GM04504 (cell line): ENCODE measurements around the gene TNS1.
"Not testable (repeated sequence)": the region's sequence is repeated elsewhere in the genome, so short reads cannot be mapped to it uniquely, and the experiment has no call there.

ENCODE experiments used
- DNase-seq: peaks from one replicate; pipeline ENCODE4 v3.0.0-alpha.2; 2012; ENCODE audit warnings: low read depth

TNS1 gene

GRCh38 chr2:217809736-217810135 lies 193.1 kb downstream of the TNS1 start:
- no peak for DNase-seq

GRCh38 chr2:217808967-217809366 lies 193.8 kb downstream of the TNS1 start:
- not testable (repeated sequence) for DNase-seq

DNA sequence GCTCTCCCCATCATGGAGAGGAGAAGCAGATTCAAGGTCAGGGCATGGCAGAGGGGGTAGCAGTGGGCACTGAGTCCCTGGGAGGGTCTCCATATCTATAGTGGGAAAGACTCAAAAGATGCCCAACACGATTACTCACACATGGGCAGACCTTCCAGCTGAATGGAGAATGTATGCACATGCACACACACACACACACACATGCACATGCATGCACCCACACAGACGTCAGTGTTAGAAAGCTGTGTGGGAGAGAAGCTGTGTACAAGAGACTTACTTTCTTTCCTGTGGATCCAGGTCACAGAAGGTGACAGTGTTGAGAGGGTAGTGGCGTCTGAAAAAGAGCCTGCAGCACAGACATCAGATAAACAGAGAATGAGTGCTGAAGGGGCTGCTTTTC lies 194.5 kb downstream of the TNS1 start:
- no peak for DNase-seq

DNA sequence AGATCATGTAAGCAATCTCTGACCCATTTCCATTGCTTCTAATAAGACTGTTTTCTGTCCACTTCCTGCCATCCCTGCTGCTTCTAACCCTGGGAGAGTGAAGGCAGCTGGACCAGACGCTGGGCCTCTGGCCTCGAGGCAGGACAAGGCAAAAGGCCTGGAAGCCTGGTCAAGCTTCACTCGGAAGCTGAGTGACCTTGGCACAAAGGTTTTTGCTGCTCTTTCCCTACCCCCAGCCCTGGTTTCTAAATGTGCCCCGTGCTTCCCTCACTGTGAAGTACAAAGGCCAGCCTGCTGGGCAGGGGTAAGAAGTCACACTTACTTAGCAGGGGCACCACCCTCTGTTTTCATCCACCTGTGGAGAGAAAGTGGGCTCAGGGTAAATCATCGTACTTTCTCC lies 195.0 kb downstream of the TNS1 start:
- DNase-seq = no peak

- no peak for DNase-seq
These were observed 195.8 kb downstream of the TNS1 start for GRCh38 chr2:217807025-217807424.

GRCh38 chr2:217806482-217806765 lies 196.4 kb downstream of the TNS1 start:
- DNase-seq = no peak

DNA sequence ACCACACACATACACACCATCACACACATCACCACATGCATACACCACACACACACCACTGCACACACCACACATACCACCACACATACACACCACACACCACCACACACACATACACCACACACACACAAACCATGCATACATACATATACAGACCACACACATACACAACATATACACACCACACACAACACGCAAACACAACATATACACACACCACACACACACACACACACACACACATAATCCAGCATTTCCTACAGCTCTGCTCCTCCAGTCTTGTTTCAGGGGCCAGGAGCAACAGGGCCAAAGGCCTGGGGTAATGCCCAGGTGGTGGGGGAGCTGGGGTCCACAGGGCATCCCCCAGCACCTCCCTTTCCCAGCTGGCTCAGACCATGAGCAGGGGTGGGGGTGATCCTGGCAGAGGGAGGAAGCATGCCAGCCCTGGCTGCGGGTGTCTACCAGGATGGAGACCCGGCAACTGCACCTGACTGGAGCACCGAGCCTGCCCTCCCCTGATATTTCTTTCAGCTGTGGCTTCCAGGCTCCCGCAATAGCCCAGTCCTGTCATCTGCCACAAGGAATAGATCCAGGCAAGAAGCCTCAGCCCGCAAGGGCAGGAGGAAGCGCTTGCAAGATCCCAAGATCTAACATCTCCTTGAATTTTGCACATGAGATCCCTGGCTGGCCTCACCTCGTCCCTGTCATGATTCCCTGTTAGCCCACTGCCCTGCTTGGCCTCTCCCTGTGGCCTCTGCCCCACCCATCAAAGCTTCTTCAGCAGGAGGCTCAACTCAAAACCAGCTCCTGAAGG lies 196.9 kb downstream of the TNS1 start:
- no peak for DNase-seq

DNA sequence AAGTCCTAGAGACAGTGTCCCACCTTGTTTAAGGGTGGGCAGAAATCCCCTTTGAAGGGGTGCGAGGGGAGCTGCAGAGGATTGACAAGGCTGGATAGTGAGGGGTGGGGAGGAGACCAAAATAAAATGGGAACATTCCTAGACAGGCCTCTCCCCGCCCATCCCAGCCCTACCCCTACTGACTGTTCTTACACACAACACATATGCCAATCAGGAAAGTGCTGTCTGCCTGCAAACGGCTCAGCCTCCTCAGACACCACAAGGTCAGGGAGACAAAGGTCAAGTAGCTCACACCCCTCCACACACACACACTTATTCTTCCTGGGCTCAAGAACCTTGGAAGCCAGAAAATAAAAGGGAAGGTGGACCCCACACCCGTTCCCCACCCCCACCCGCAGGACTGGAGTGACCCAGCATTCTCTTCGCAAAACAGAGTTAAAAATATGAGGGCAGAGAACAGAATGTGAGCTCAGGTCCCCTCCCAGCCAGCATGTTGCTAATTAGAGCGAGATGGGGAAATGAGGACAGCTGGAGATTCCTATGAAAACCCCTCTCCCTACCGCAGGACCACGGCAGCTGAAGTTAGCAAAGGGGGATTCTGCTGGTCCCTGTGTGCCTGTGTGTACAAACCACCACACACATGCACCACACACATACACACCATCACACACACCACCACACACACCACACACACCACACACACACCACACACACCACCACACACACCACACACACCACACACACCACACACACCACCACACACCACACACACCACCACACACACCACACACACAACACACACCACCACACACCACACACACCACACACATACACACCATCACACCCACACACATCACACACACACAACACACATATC lies 197.8 kb downstream of the TNS1 start:
- no peak for DNase-seq

GRCh38 chr2:217804338-217804737 lies 198.5 kb downstream of the TNS1 start:
- DNase-seq = no peak

DNA sequence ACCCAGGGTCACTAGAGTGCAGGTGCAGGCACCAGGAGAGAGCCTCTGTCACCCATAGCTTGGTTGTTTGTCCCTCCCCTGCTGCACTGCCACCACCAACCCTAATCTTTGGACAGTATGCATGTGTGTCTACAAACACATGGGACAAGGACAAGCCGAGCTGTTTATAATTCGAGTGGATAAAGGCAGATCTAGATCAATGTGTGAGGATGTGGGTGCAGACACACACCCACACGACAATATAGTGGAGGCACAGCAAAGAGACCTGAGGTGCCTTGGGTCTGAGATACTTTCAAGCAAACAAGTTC lies 199.2 kb downstream of the TNS1 start:
- no peak for DNase-seq

- DNase-seq = no peak
These were observed 199.7 kb downstream of the TNS1 start for GRCh38 chr2:217802876-217803652.

DNA sequence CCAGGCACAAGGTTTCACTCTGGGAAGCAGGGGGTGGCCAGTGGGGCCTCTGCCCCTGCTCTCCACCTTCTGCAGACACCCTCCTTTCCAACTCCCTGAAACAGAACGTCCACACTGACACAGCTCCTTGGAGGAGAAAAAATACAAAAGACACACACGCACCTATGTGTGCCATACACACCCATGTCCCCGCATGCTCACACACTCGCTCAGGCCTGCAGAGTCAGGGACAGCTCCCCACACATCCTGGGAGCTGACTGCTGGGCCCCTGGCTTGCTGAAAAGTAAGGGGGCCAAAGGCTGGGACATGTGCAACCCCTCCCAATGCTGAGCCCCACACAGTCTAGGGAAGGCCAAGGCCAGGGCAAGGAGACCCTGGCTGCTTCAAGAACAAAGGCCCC lies 200.5 kb downstream of the TNS1 start:
- no peak for DNase-seq

DNA sequence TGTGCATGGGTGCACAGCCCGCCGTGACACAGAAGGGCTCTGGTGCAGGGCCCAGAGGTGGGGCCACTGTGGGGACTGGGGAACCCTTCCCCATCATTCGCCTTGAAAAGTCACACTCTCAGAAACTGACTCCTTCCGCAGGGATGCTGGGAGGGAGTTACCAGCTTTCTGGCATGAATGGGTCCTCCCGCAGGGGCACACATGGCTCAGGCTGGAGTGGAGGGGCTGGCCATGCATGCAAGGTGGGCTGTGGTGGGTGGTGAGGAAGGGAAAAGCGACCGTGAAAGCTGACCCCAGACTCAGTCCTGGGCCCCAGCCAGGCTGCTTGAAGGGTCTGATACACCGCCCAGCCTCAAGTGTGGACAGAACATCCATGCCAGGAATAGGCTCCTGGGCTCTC lies 201.1 kb downstream of the TNS1 start:
- no peak for DNase-seq

DNA sequence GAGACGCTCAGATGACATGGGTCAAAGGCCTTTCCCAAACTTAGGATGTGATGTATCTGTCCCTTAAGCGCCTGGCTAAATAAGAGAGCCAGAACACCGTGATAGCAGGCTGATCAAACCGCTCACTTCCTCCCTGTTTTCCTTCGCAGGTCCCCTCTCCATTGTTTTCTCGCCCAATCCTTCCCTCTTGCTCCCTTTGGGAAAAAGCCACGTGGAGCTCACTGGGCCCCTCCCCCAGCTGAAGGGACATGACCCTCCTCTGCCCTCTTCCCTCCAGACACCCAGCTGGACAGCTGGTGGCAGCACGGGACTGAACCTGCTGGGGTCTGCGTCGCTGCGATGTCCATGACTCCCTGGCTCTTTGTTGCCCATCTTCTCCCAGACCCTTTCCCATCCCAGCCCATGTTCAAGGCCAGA lies 201.7 kb downstream of the TNS1 start:
- DNase-seq = no peak

DNA sequence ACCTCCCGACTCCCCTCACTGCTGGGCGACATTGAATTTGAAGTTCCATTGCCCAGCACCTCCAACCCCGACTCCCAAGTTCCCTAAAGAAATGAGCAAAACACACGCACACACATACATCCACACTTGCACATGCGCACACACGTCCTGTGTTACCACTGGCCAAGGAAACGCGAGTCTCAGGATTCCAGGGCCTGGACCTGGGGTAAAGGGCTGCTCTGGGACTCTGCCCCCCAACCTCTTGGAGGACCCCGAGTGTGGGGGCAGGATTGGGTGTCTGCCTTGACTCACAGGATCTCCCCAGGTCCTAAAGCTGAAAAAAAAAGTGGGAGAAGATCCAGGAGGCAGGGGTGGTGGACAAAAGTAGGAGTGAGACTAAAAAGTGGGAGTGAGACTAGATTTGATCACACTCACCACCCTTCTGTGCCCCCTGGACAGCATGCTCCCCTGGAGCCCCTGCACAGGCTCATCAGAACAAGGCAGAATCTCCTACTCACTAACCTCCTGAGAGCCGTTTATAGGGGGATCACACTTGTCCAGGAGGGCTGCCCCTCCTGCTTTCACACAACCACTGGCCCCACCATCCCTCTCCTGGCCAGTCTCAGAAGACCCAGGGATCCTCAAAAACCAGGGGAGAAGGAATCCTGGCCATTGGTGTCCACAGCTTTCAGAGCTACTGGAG lies 202.2 kb downstream of the TNS1 start:
- no peak for DNase-seq

GRCh38 chr2:217799563-217800432 lies 203.0 kb downstream of the TNS1 start:
- no peak for DNase-seq

GRCh38 chr2:217798743-217799562 lies 203.8 kb downstream of the TNS1 start:
- DNase-seq = no peak

DNA sequence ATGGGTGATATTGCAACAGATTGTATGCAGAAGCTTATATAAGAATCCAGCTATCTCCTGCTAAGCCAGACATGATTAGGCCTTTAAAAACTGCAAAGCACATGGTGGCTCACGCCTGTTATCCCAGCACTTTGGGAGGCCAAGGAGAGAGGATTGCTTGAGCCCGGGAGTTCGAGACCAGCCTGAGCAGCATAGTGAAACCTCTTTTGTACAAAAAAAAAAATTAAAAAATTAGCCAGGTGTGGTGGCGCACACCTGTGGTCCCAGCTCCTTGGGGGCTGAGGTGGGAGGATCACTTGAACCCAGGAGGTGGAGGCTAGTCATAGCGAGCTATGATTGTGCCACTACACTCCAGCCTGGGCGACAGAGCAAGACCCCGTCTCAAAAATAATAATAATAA lies 204.6 kb downstream of the TNS1 start:
- no peak for DNase-seq

DNA sequence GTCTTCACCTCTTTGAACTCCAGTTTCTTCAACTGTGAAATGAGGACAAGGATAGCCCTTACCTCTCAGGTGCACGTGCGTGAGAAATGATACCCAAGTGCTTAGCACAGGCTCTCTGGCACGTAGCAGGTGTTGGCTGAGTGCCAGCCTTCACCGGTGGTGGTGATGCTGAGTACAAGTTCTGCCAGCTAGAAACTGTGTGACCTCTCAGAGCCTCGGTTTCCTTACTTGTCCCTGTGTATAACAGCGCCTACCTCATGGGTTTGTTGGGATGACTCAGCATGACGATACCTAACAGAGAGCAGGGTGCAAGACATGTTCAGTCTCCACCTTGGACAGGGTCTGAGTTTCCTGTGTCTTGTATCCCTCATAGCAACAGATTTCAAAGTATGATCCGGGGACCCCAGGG lies 205.1 kb downstream of the TNS1 start:
- DNase-seq = no peak

- DNase-seq = no peak
These were observed 205.6 kb downstream of the TNS1 start for GRCh38 chr2:217797165-217797564.
